ENCODE data around the gene CENPF.
"Not testable (repeated sequence)": the region's sequence is repeated elsewhere in the genome, so short reads cannot be mapped to it uniquely, and the experiment has no call there.

Gene CENPF

DNA sequence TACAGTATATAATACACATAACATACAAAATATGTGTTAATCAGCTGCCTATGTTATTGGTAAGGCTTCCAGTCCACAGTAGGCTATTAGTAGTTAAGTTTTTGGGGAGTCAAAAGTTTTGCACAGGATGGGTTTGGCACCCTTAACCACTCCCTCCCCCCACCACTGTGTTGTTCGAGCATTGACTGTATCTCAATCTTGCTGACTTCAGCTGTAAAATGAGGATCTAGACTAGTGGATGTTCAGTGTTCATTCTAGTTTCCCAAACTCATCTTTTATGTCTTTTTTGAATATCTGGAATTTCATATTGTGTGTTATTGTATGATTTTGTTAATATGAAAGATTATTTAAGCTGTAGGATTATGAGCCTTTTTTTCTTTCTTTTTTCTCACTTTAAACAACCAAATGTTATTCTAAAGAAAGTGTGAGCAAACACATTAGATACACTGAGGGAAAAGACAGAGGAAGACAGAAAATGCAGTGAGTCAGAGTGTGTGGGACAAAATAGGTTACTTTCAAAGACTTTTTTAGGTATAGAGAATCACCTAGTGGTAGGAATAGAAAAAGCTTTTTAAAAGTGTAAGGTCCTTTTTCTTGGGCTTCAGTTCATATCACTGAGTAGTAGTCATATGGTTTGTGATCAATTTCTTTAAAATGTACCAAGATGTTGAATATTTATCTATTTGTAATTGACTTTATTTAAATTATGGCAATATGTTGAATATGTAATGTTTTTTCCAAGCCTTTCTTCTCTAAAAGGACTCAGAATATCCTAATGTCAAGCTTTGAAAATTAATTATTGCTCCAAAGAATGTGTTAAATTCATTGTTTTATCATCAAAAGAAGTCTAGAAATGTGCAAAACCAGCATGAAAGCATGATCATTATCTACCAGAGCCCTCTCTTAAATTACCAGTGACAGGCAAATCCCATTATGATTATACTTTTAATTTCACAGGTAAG is 17.9 kb upstream of the CENPF start:
- H3K27ac ChIP-seq (ENCODE audit: low read length) = no peak overlapping the region
- no peaks in the 10 kb centered on the region for H3K9me3 ChIP-seq (ENCODE audit: control insufficient read depth, insufficient read depth, low read length)
- no peak overlapping the region for H3K4me3 ChIP-seq (ENCODE audit: low read length)
- no peaks in the 10 kb centered on the region for H3K36me3 ChIP-seq (ENCODE audit: control insufficient read depth, insufficient read depth, low read length)
- no peaks in the 10 kb centered on the region for H3K27me3 ChIP-seq (ENCODE audit: control insufficient read depth, insufficient read depth, low read length)
- no peak for DNase-seq (ENCODE audit: low read depth, low spot score)
- peaks cover 2% of the 10 kb centered on the region; the same call in 1 of the 2 replicates for H3K4me1 ChIP-seq (ENCODE audit: control insufficient read depth, insufficient read depth, low read length)
- WGBS (ENCODE audit: insufficient coverage, insufficient read length) = no CpG with 5 or more reads among the region's 1 CpG

DNA sequence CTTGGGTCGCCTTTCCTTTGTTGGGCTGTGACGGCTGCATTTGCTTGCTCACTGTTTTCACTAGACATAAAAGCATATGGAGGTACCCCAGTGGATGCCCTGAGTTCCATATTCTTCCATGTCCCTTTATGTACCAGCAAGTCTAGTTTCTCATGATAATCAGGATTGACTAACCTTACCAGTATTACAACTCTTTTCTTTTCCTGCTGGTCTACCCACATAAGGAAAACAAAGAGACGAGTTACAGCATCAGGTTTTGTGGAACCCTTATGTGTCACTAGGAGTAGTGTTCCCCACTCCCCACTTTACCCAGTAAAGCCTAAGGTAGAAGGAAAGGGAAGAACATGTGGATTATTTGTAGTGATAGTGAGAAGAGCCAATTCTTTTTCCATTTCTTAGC is 16.4 kb upstream of the CENPF start:
- no peak for DNase-seq (ENCODE audit: low read depth, low spot score)
- H3K27me3 ChIP-seq (ENCODE audit: control insufficient read depth, insufficient read depth, low read length) = no peaks in the 10 kb centered on the region
- H3K4me3 ChIP-seq (ENCODE audit: low read length) = no peak overlapping the region
- H3K4me1 ChIP-seq (ENCODE audit: control insufficient read depth, insufficient read depth, low read length) = peaks cover 2% of the 10 kb centered on the region; the same call in 1 of the 2 replicates
- WGBS (ENCODE audit: insufficient coverage, insufficient read length) = no CpG with 5 or more reads among the region's 3 CpGs
- H3K9me3 ChIP-seq (ENCODE audit: control insufficient read depth, insufficient read depth, low read length) = no peaks in the 10 kb centered on the region
- H3K36me3 ChIP-seq (ENCODE audit: control insufficient read depth, insufficient read depth, low read length) = no peaks in the 10 kb centered on the region
- no peak overlapping the region for H3K27ac ChIP-seq (ENCODE audit: low read length)

DNA sequence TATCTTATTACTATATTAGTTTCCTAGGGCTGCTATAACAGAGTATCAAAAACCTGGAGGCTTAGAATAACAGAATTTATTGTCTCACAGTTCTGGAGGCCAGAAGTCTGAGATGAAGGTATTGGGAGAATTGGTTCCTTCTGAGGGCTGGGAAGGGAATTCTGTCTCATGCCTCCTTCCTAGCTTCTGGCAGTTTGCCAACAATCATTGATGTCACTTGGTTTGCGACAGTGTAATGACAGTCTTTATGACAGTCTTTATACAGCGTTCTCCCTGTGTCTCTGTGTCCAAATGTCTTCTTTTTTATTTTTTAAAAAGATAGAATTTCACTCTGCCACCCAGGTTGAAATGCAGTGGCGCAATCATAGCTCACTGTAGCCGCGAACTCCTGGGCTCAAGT is 15.8 kb upstream of the CENPF start:
- no CpG with 5 or more reads among the region's 5 CpGs for WGBS (ENCODE audit: insufficient coverage, insufficient read length)
- H3K4me1 ChIP-seq (ENCODE audit: control insufficient read depth, insufficient read depth, low read length) = no peaks in the 10 kb centered on the region
- DNase-seq (ENCODE audit: low read depth, low spot score) = no peak
- no peaks in the 10 kb centered on the region for H3K9me3 ChIP-seq (ENCODE audit: control insufficient read depth, insufficient read depth, low read length)
- H3K36me3 ChIP-seq (ENCODE audit: control insufficient read depth, insufficient read depth, low read length) = no peaks in the 10 kb centered on the region
- H3K27ac ChIP-seq (ENCODE audit: low read length) = no peak overlapping the region
- H3K27me3 ChIP-seq (ENCODE audit: control insufficient read depth, insufficient read depth, low read length) = no peaks in the 10 kb centered on the region
- no peak overlapping the region for H3K4me3 ChIP-seq (ENCODE audit: low read length)

DNA sequence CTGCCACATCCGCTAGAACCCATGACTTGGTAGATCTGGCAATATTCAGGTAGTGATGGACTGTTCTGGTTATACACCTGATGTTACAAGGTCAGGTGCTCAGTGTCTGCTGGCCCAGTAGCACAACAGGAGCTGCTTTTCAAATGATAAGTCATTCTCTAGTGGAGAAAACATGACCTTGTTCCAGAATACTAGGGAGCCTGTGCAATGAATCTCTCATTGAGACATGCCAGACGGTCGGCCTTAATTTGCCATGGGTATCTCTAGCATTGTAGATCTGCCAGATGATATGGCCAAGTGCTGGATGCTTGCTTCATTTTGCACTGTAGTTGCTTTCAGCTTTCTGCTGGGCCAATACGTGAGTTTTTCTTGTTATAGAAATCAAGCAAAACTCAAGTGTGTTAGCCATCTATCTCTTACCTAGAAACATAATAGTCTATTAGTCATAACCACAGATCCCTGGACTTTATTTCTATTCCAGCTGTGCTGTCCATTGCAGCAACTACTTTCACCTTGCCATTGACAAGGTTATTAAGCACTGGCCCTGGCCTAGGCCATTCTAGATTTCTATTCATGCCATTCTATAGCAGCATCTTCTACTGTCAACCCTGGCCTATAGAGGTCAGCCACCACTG is 13.9 kb upstream of the CENPF start:
- Histone ChIP-seq H3K4me1 (ENCODE audit: control insufficient read depth, insufficient read depth, low read length) (no peaks in the 10 kb centered on the region), H3K36me3 (ENCODE audit: control insufficient read depth, insufficient read depth, low read length) (no peaks in the 10 kb centered on the region), H3K9me3 (ENCODE audit: control insufficient read depth, insufficient read depth, low read length) (no peaks in the 10 kb centered on the region), H3K27me3 (ENCODE audit: control insufficient read depth, insufficient read depth, low read length) (no peaks in the 10 kb centered on the region), H3K4me3 (ENCODE audit: low read length) (no peak overlapping the region), H3K27ac (ENCODE audit: low read length) (no peak overlapping the region)
- no CpG with 5 or more reads among the region's 4 CpGs for WGBS (ENCODE audit: insufficient coverage, insufficient read length)
- DNase-seq (ENCODE audit: low read depth, low spot score) = no peak

DNA sequence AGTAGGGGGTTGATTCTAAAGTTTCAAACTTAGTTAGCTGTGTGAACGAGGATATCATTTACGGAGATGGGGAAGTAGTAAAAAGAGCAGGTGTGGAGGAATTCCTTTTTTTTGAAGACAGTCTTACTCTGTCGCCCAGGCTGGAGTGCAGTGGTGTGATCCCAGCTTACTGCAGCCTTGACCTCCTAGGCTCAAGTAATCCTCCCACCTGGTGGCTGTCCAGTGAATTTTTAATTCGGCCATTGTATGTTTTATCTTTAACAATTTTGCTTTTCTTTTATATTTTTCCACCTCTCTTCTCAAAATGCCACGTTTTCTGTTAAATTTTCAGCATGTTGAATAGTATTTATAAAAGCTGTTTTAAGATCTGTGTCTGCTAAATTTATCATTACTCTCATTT is 12.3 kb upstream of the CENPF start:
- WGBS (ENCODE audit: insufficient coverage, insufficient read length) = 100% methylated on average over 2 of the region's 5 CpGs
- H3K36me3 ChIP-seq (ENCODE audit: control insufficient read depth, insufficient read depth, low read length) = no peaks in the 10 kb centered on the region
- H3K9me3 ChIP-seq (ENCODE audit: control insufficient read depth, insufficient read depth, low read length) = no peaks in the 10 kb centered on the region
- H3K27ac ChIP-seq (ENCODE audit: low read length) = no peak overlapping the region
- DNase-seq (ENCODE audit: low read depth, low spot score) = no peak
- no peaks in the 10 kb centered on the region for H3K4me1 ChIP-seq (ENCODE audit: control insufficient read depth, insufficient read depth, low read length)
- no peaks in the 10 kb centered on the region for H3K27me3 ChIP-seq (ENCODE audit: control insufficient read depth, insufficient read depth, low read length)
- no peak overlapping the region for H3K4me3 ChIP-seq (ENCODE audit: low read length)

DNA sequence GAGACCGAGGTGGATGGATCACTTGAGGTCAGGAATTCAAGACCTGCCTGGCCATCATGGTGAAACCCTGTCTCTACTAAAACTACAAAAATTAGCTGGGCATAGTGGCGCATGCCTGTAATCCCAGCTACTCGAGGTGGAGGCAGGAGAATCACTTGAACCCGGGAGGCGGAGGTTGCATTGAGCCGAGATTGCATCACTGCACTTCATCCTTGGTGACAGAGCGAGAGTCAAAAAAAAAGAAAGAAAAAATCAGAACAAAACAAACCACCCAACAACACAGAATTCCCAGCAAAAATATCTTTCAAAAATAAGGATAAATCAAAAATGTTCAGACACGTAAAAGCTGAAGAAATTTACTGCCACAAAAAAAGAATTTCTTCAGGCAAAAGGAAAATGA is 11.1 kb upstream of the CENPF start:
- H3K27me3 ChIP-seq (ENCODE audit: control insufficient read depth, insufficient read depth, low read length) = not testable (repeated sequence)

DNA sequence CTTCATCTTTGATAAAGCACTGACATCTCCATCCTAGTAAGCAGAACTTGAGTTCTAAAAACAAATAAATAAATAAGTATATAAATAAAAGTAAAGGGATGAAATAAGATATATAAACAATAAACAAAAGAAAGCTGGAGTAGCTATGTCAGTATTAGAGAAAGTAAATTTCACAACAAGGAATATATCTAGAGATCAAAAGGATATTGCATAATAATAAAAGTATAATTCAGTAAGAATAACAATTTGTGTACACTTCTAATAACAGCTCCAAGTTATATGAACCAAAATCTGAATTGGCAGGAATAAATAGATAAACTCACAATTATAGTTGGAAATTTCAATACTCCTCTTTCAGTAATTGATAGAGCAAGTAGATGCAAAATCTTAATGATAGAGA is 9.8 kb upstream of the CENPF start:
- no peak overlapping the region for H3K27ac ChIP-seq (ENCODE audit: low read length)
- H3K36me3 ChIP-seq (ENCODE audit: control insufficient read depth, insufficient read depth, low read length) = no peaks in the 10 kb centered on the region
- H3K27me3 ChIP-seq (ENCODE audit: control insufficient read depth, insufficient read depth, low read length) = no peaks in the 10 kb centered on the region
- H3K4me3 ChIP-seq (ENCODE audit: low read length) = no peak overlapping the region
- H3K9me3 ChIP-seq (ENCODE audit: control insufficient read depth, insufficient read depth, low read length) = no peaks in the 10 kb centered on the region
- no peaks in the 10 kb centered on the region for H3K4me1 ChIP-seq (ENCODE audit: control insufficient read depth, insufficient read depth, low read length)
- no peak for DNase-seq (ENCODE audit: low read depth, low spot score)

More for the DNA sequence above, 11.1 kb upstream of the CENPF start:
- not testable (repeated sequence) for H3K36me3 ChIP-seq (ENCODE audit: control insufficient read depth, insufficient read depth, low read length); DNase-seq (ENCODE audit: low read depth, low spot score); H3K27ac ChIP-seq (ENCODE audit: low read length); H3K4me1 ChIP-seq (ENCODE audit: control insufficient read depth, insufficient read depth, low read length); H3K4me3 ChIP-seq (ENCODE audit: low read length); H3K9me3 ChIP-seq (ENCODE audit: control insufficient read depth, insufficient read depth, low read length)
- no CpG with 5 or more reads among the region's 8 CpGs for WGBS (ENCODE audit: insufficient coverage, insufficient read length)

DNA sequence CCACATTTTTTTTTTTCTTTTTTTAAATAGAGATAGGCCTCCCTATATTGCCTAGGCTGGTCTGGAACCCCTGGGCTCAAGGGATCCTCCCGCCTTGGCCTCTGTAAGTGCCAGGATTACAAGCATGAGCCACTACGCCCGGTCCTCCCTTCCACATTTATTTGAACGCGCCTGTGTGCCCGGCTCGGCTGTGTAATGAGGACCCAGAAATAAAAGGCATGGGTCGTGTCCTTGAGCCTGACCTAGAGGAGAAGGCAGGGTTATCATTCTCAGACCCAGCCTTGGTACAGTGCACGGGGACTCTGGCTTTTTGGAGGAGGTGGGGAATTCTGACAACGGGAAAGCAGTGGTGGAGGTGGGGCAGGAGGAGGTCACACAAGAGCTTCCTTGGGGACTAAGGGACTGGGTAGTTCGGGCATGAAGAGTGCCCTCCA is 841 bp downstream of the CENPF start:
- Histone ChIP-seq H3K36me3 (ENCODE audit: control insufficient read depth, insufficient read depth, low read length) (peaks cover 3% of the 10 kb centered on the region; the same call in 1 of the 2 replicates), H3K4me3 (ENCODE audit: low read length) (peak overlapping the region; percentile 84), H3K4me1 (ENCODE audit: control insufficient read depth, insufficient read depth, low read length) (no peaks in the 10 kb centered on the region), H3K9me3 (ENCODE audit: control insufficient read depth, insufficient read depth, low read length) (no peaks in the 10 kb centered on the region), H3K27ac (ENCODE audit: low read length) (no peak overlapping the region), H3K27me3 (ENCODE audit: control insufficient read depth, insufficient read depth, low read length) (no peaks in the 10 kb centered on the region)
- no CpG with 5 or more reads among the region's 11 CpGs for WGBS (ENCODE audit: insufficient coverage, insufficient read length)
- no peak for DNase-seq (ENCODE audit: low read depth, low spot score)

DNA sequence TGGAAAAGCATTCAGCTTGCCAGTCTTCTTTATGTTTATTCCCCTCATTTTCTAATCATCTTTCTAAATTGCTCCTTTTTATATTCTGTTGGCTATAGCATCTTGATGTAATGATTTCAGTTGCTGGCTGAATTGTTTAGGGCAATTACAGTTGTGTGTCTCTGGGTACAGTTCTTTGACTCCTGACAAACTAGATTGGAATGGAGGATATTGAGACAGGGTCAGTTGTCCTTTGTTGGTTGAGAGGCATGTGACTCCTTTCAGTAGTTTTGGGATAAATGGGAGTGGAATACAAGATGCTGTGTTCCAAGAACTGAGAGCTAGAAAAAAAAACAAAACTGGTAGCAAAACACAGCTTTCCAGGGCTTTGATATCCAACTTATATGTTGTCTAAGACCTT is 1.5 kb downstream of the CENPF start:
- Histone ChIP-seq H3K9me3 (ENCODE audit: control insufficient read depth, insufficient read depth, low read length) (no peaks in the 10 kb centered on the region), H3K27ac (ENCODE audit: low read length) (no peak overlapping the region), H3K4me3 (ENCODE audit: low read length) (no peak overlapping the region; the same call in 1 of the 2 replicates), H3K4me1 (ENCODE audit: control insufficient read depth, insufficient read depth, low read length) (no peaks in the 10 kb centered on the region), H3K27me3 (ENCODE audit: control insufficient read depth, insufficient read depth, low read length) (no peaks in the 10 kb centered on the region), H3K36me3 (ENCODE audit: control insufficient read depth, insufficient read depth, low read length) (peaks cover 3% of the 10 kb centered on the region; the same call in 1 of the 2 replicates)
- no peak for DNase-seq (ENCODE audit: low read depth, low spot score)

DNA sequence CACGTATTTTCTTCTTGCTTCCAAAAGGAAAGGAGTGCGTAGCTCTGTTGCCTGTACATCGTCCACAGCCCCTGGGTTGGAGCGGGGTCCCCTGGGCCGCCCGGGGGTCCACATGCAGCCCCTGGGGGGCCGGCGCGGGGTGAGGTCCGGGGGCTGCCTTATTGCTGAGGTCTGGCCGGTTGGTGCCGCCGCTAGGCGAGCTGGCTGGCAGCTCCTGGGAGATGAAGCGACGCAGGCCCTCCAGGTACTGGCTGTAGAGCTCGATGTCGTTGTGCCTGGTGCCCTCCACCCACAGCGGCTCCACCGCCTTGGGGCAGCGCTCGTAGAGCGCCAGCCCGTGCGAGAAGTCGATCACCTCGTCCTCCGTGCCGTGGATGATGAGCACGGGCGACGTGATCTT is 2.5 kb downstream of the CENPF start:
- WGBS (ENCODE audit: insufficient coverage, insufficient read length) = no CpG with 5 or more reads among the region's 32 CpGs
- not testable (repeated sequence) for H3K4me1 ChIP-seq (ENCODE audit: control insufficient read depth, insufficient read depth, low read length); H3K27me3 ChIP-seq (ENCODE audit: control insufficient read depth, insufficient read depth, low read length); DNase-seq (ENCODE audit: low read depth, low spot score); H3K4me3 ChIP-seq (ENCODE audit: low read length); H3K36me3 ChIP-seq (ENCODE audit: control insufficient read depth, insufficient read depth, low read length); H3K27ac ChIP-seq (ENCODE audit: low read length); H3K9me3 ChIP-seq (ENCODE audit: control insufficient read depth, insufficient read depth, low read length)
